Loucy (cell line): Measurements from ENCODE around the gene SNCA.

Experiments
- H2AFZ ChIP-seq: fragments of 200-600 bp; sonication (generic); 2 replicates; pipeline ENCODE4 v1.6.0; 2016; ENCODE audit warnings: antibody characterized with exemption, mild to moderate bottlenecking, low read length, moderate library complexity
- H3F3A ChIP-seq: fragments of 200-600 bp; 2 replicates; pipeline ENCODE4 v1.6.0; 2016; ENCODE audit warnings: antibody characterized with exemption, low read depth, mild to moderate bottlenecking
- H3K27me3 ChIP-seq: fragments of 200-600 bp; sonication (generic); 2 replicates; pipeline ENCODE4 v1.6.1; 2014; ENCODE audit warnings: low read length, mild to moderate bottlenecking; ENCODE audit not compliant: insufficient read depth, poor library complexity, severe bottlenecking
- H3K36me3 ChIP-seq: fragments of 200-600 bp; sonication (generic); 2 replicates; pipeline ENCODE4 v1.6.1; 2016; ENCODE audit warnings: low read length; ENCODE audit not compliant: insufficient read depth
- H3K4me1 ChIP-seq: fragments of 200-600 bp; sonication (generic); 2 replicates; pipeline ENCODE4 v1.5.1; 2014; ENCODE audit warnings: low read length, mild to moderate bottlenecking; ENCODE audit not compliant: insufficient read depth, poor library complexity, severe bottlenecking
- H3K4me2 ChIP-seq: fragments of 200-600 bp; sonication (generic); 2 replicates; pipeline ENCODE4 v1.6.0; 2014; ENCODE audit warnings: antibody characterized with exemption, low read length, low read depth, mild to moderate bottlenecking; ENCODE audit not compliant: poor library complexity, severe bottlenecking
- H3K4me3 ChIP-seq: fragments of 200-600 bp; sonication (generic); 2 replicates; pipeline ENCODE4 v1.5.1; 2014; ENCODE audit warnings: low read length, mild to moderate bottlenecking, mixed read lengths; ENCODE audit not compliant: poor library complexity, severe bottlenecking
- H3K79me2 ChIP-seq: fragments of 200-600 bp; sonication (generic); 2 replicates; pipeline ENCODE4 v1.6.1; 2014; ENCODE audit warnings: low read length; ENCODE audit not compliant: insufficient read depth
- H3K9ac ChIP-seq: fragments of 200-600 bp; sonication (generic); 2 replicates; pipeline ENCODE4 v1.6.0; 2014; ENCODE audit warnings: mild to moderate bottlenecking, low read depth, low read length, moderate library complexity; ENCODE audit not compliant: poor library complexity, severe bottlenecking
- H3K9me2 ChIP-seq: fragments of 200-600 bp; sonication (generic); replicated peaks from 2 replicates; pipeline ENCODE4 v1.6.1; 2016; ENCODE audit warnings: low read depth, low read length, mixed read lengths
- H3K9me3 ChIP-seq: fragments of 200-600 bp; sonication (generic); 2 replicates; pipeline ENCODE4 v1.6.1; 2014; ENCODE audit warnings: mild to moderate bottlenecking, antibody characterized with exemption, low read length, low read depth; ENCODE audit not compliant: insufficient read depth
- H4K20me1 ChIP-seq: fragments of 200-600 bp; sonication (generic); 2 replicates; pipeline ENCODE4 v1.6.0; 2014; ENCODE audit warnings: antibody characterized with exemption, low read length, mild to moderate bottlenecking; ENCODE audit not compliant: insufficient read depth, poor library complexity, severe bottlenecking
- EZH2phosphoT487 ChIP-seq: fragments of 200-600 bp; IDR thresholded peaks from 2 replicates; pipeline ENCODE4 v1.6.1; 2018; ENCODE audit warnings: antibody characterized with exemption, mild to moderate bottlenecking, moderate library complexity, borderline replicate concordance
- TF ChIP-seq, protein P1 (sequence below): fragments of 200-600 bp; sonication (generic); conservative IDR thresholded peaks from 2 replicates; pipeline ENCODE4 v1.5.1; 2014; ENCODE audit warnings: mild to moderate bottlenecking, antibody characterized with exemption, low read length

Gene SNCA

DNA sequence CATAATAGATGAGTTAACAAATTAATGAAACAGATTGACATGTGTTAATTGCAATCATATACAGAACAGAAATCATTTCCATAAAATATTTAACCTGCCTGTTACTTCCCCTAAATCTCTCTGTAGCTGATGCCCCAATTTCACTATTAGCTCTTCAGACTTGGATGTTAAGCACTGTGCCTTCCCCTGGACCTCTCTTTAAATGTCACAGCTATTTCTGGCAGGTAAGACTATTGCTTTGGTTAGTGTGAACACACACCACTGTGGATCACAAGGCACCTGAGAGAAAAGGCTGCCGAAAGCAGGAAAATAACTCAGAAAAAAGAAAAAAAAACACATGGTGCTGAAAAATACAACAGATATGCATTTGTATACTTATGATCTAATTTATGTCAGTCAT is 91.3 kb downstream of the SNCA start:
- no peaks in the 10 kb centered on the region for H3K4me1 ChIP-seq
- no peaks in the 10 kb centered on the region for H4K20me1 ChIP-seq
- no peaks in the 10 kb centered on the region for H3K27me3 ChIP-seq
- no peak overlapping the region for H3K4me3 ChIP-seq
- no peaks in the 10 kb centered on the region for H3F3A ChIP-seq
- H3K36me3 ChIP-seq = no peaks in the 10 kb centered on the region
- H3K9me3 ChIP-seq = no peaks in the 10 kb centered on the region
- no peaks in the 10 kb centered on the region for H3K79me2 ChIP-seq
- no peaks in the 10 kb centered on the region for H3K9me2 ChIP-seq
- TF ChIP-seq EZH2phosphoT487 = no peak
- TF ChIP-seq, protein P1, sequence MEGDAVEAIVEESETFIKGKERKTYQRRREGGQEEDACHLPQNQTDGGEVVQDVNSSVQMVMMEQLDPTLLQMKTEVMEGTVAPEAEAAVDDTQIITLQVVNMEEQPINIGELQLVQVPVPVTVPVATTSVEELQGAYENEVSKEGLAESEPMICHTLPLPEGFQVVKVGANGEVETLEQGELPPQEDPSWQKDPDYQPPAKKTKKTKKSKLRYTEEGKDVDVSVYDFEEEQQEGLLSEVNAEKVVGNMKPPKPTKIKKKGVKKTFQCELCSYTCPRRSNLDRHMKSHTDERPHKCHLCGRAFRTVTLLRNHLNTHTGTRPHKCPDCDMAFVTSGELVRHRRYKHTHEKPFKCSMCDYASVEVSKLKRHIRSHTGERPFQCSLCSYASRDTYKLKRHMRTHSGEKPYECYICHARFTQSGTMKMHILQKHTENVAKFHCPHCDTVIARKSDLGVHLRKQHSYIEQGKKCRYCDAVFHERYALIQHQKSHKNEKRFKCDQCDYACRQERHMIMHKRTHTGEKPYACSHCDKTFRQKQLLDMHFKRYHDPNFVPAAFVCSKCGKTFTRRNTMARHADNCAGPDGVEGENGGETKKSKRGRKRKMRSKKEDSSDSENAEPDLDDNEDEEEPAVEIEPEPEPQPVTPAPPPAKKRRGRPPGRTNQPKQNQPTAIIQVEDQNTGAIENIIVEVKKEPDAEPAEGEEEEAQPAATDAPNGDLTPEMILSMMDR = no peak
- no peak overlapping the region for H3K9ac ChIP-seq
- H2AFZ ChIP-seq = no peak overlapping the region
- no peak overlapping the region for H3K4me2 ChIP-seq

DNA sequence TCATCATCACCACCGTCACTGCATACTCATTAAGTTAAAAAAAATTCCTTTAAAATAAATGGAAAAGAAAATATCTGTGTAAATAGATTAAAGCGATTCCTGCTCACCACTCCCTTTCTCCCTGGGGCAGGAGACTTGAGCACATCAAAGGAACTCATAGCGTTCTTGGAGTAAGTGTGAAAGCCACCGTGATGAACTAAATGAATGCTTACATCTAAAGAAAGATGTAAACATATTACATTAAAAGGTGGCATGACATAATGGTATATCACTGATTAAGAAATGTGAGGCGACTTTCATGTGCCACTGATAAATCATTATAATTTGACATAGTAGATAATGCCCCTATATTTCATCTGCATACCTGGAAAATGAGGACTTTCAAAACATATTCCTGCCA is 92.0 kb downstream of the SNCA start:
- Histone ChIP-seq H2AFZ (no peak overlapping the region), H3K4me3 (no peak overlapping the region), H3K4me1 (no peaks in the 10 kb centered on the region), H3K9me2 (no peaks in the 10 kb centered on the region), H3K9ac (no peak overlapping the region), H3F3A (no peaks in the 10 kb centered on the region), H3K79me2 (no peaks in the 10 kb centered on the region), H3K36me3 (no peaks in the 10 kb centered on the region), H3K27me3 (no peaks in the 10 kb centered on the region), H3K4me2 (no peak overlapping the region), H4K20me1 (no peaks in the 10 kb centered on the region), H3K9me3 (no peaks in the 10 kb centered on the region)
- TF ChIP-seq, protein P1 = no peak
- no peak for TF ChIP-seq EZH2phosphoT487

DNA sequence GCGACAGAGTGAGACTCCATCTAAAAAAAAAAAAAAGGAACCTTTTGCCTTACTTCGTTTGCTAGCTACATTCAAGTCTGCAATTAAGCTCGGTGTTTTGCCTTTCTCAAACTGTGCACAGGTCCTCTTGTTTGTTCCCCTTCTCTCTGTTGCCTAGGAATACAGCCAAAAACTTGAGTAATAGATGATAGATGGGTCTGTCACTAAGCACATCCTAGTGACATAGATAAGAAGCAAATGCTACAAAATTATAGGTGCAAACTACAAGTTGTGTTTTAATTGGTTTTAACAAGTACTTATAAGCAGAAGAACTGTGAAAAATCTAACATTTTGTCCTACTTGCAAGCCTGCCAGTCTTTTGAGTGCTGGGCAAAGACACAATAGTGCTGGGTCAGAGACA is 95.2 kb downstream of the SNCA start:
- Histone ChIP-seq H3K4me3 (no peak overlapping the region), H3K27me3 (no peaks in the 10 kb centered on the region), H3K79me2 (no peaks in the 10 kb centered on the region), H3K9ac (no peak overlapping the region), H2AFZ (no peak overlapping the region), H3F3A (no peaks in the 10 kb centered on the region; the same call in 1 of the 2 replicates), H4K20me1 (no peaks in the 10 kb centered on the region), H3K4me2 (no peak overlapping the region), H3K36me3 (no peaks in the 10 kb centered on the region), H3K9me2 (no peaks in the 10 kb centered on the region), H3K4me1 (no peaks in the 10 kb centered on the region), H3K9me3 (no peaks in the 10 kb centered on the region)
- TF ChIP-seq, protein P1 = no peak
- no peak for TF ChIP-seq EZH2phosphoT487
